Kidney (tissue), 14 donors: Measurements from ENCODE around the gene TMEM131L. TPM values are rescaled to one million over a fixed set of nuclear protein-coding genes. Genes with fewer than 3 reads are reported as not detected.

ENCODE experiments used
- DNase-seq, 5 donors: peaks; one replicate each; pipeline ENCODE4 v3.0.0-alpha.2; 2013 to 2020
- FAIRE-seq: peaks from 2 replicates; lab custom pipeline; 2012; peaks lifted over from hg19 to GRCh38; lab: Jason Lieb, UNC
- H3K27ac ChIP-seq, 2 donors: one replicate each; pipeline ENCODE4 v1.7.0; 2013; ENCODE audit warnings: low read depth in 2 of 2, low read length in 2 of 2, inconsistent platforms in 1 of 2
- H3K27me3 ChIP-seq: one replicate; pipeline ENCODE4 v1.7.1; 2013; ENCODE audit warnings: low read length, inconsistent platforms; ENCODE audit not compliant: control insufficient read depth, insufficient read depth
- H3K36me3 ChIP-seq, 3 donors: one replicate each; pipeline versions ENCODE4 v1.7.0 to v1.7.1; 2013; ENCODE audit warnings: low read length in 3 of 3, control low read depth in 1 of 3, inconsistent platforms in 1 of 3; ENCODE audit not compliant: insufficient read depth in 3 of 3, control insufficient read depth in 2 of 3
- H3K4me1 ChIP-seq, 3 donors: one replicate each; pipeline versions ENCODE4 v1.7.0 to v1.7.1; 2013; ENCODE audit warnings: low read length in 3 of 3, inconsistent platforms in 1 of 3, low read depth in 1 of 3; ENCODE audit not compliant: control insufficient read depth in 2 of 3, insufficient read depth in 2 of 3
- H3K4me3 ChIP-seq, 3 donors: one replicate each; pipeline versions ENCODE4 v1.7.0 to v1.8.1; 2013; ENCODE audit warnings: low read length in 3 of 3, control low read depth in 1 of 3, inconsistent platforms in 1 of 3
- H3K9ac ChIP-seq, 3 donors: one replicate each; pipeline versions ENCODE4 v1.7.0 to v1.7.1; 2013; ENCODE audit warnings: low read length in 3 of 3, control low read depth in 1 of 3, inconsistent platforms in 1 of 3
- H3K9me3 ChIP-seq, 3 donors: one replicate each; pipeline versions ENCODE4 v1.7.0 to v1.7.1; 2013; ENCODE audit warnings: low read length in 3 of 3, control low read depth in 1 of 3, inconsistent platforms in 1 of 3; ENCODE audit not compliant: control insufficient read depth in 2 of 3, insufficient read depth in 1 of 3
- intact Hi-C: fragments of 100-400 bp; cut with DNase I; formaldehyde crosslinking; loops from one replicate; pipeline ENCODE4 v1.11.1; 2022
- polyA plus RNA-seq: library from polyadenylated mRNA; stranded (reverse); fragments of 350-450 nt; fragmentation: Illumina TruSeq; extraction: RNeasy Lipid Tissue Mini Kit (QIAGEN cat#74804); gene quantifications from one replicate; pipeline ENCODE4 v1.2.3, GENCODE V29; 2014; ENCODE audit warnings: low read depth, low replicate concordance; ENCODE audit not compliant: insufficient read depth
- total RNA-seq: library from RNA; stranded (reverse); fragmentation: NEBNext Ultra II Directional; extraction: Animal tissue kit (Norgen Biotek cat#: 25700); gene quantifications from one replicate; pipeline ENCODE4 v1.2.1, GENCODE V29; 2021
- TF ChIP-seq, protein P1 (sequence below): IDR thresholded peaks from 3 replicates; pipeline ENCODE4 v1.5.1; 2012; ENCODE audit warnings: mild to moderate bottlenecking, moderate library complexity, borderline replicate concordance; ENCODE audit not compliant: insufficient read depth; ENCODE audit errors: extremely low read depth
- donor health status: control.
- donor health status: control.
- donor health status: control.
- donor health status: control.
- donor health status: control.
- donor health status: DM: yes; HTN: yes; CAD: no.
- donor health status: Normal renal cell carcinoma (clear cell type).

TMEM131L gene
- total and polyA plus RNA-seq, 2 donors from 2014 or later: 3.0 to 17.0 TPM

DNA sequence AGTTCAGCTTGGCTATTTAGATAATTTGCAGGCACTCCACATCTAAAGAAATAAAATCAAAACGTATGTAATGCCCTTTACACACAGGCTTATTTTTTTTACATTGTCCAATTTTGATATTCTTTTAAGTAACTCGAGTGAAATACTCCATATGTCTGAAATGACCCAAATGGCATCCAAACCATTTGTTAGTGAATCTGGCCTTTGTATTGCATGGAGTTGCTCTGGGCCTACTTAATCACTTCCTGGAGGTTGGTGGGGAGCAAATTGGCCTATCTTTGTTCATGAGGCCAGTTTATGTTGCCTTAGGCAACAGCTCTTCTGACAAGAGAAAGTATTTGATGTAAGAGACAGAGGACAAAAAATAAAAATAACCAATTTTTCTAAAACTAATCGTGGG, 47.6 kb upstream of the TMEM131L start:
- FAIRE-seq (no peak), DNase-seq (peak in 2 of 5 donors; percentile 65 to 84)
- TF ChIP-seq, protein P1, sequence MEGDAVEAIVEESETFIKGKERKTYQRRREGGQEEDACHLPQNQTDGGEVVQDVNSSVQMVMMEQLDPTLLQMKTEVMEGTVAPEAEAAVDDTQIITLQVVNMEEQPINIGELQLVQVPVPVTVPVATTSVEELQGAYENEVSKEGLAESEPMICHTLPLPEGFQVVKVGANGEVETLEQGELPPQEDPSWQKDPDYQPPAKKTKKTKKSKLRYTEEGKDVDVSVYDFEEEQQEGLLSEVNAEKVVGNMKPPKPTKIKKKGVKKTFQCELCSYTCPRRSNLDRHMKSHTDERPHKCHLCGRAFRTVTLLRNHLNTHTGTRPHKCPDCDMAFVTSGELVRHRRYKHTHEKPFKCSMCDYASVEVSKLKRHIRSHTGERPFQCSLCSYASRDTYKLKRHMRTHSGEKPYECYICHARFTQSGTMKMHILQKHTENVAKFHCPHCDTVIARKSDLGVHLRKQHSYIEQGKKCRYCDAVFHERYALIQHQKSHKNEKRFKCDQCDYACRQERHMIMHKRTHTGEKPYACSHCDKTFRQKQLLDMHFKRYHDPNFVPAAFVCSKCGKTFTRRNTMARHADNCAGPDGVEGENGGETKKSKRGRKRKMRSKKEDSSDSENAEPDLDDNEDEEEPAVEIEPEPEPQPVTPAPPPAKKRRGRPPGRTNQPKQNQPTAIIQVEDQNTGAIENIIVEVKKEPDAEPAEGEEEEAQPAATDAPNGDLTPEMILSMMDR: no peak
- no peak overlapping the region for H3K27ac ChIP-seq
- no peaks in the 10 kb centered on the region for H3K4me1 ChIP-seq
- intact Hi-C loops: no loop called here
- no peaks in the 10 kb centered on the region for H3K27me3 ChIP-seq
- no peaks in the 10 kb centered on the region for H3K36me3 ChIP-seq
- no peaks in the 10 kb centered on the region for H3K9me3 ChIP-seq
- H3K4me3 ChIP-seq: no peak overlapping the region
- H3K9ac ChIP-seq: no peak overlapping the region

DNA sequence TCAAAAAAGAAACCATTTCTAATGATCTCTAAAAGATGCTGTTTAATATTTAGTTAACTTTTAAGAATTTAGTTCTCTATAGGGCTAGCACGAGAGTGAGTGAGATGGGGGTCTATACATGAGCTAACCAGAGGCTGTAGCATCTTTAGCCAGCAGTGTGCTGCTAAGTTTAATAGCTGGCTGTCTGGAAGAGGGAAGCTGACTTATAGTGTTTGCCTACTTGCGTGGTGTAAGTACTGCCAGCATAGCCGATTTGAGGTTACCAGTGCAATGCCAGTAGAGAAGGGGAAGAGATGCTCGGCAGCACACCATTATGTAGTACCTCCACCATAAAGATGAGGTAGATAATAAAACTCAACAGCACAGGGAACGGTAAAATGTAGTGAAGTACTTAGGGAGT, 47.1 kb upstream of the TMEM131L start:
- Histone ChIP-seq H3K4me3 (no peak overlapping the region), H3K27me3 (no peaks in the 10 kb centered on the region), H3K9me3 (no peaks in the 10 kb centered on the region), H3K36me3 (no peaks in the 10 kb centered on the region), H3K27ac (no peak overlapping the region), H3K4me1 (no peaks in the 10 kb centered on the region), H3K9ac (no peak overlapping the region)
- FAIRE-seq (no peak), DNase-seq (no peak)
- TF ChIP-seq, protein P1: no peak
- intact Hi-C loops: no loop called here

GRCh38 chr4:153419673-153420278, 46.4 kb upstream of the TMEM131L start:
- H3K36me3 ChIP-seq: no peaks in the 10 kb centered on the region
- FAIRE-seq: no peak
- H3K9ac ChIP-seq: no peak overlapping the region
- H3K27ac ChIP-seq: no peak overlapping the region
- no peaks in the 10 kb centered on the region for H3K27me3 ChIP-seq
- intact Hi-C loops: no loop called here
- DNase-seq: no peak
- no peak overlapping the region for H3K4me3 ChIP-seq
- no peaks in the 10 kb centered on the region for H3K9me3 ChIP-seq
- TF ChIP-seq, protein P1: no peak
- H3K4me1 ChIP-seq: no peaks in the 10 kb centered on the region

DNA sequence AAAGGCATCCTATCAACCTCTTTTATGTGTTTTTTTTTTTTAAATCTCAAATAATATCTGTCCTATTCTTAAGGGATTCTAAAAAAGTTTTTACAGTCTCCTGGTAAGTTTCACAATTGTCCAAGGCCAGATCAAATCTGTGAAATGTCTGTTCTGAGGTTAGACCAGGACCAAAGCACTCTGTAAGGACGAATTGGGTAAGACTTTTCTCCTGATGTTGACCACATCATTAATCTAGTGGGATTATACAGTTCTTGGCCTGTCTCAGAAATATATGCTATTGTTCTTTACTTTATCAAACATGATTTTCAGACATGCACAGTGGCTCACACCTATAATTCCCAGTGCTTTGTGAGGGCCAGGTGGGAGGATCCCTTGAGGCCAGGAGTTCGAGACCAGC, 45.8 kb upstream of the TMEM131L start:
- H3K4me3 ChIP-seq: no peak overlapping the region

More for the DNA sequence above, 45.8 kb upstream of the TMEM131L start:
- Histone ChIP-seq H3K4me1 (no peaks in the 10 kb centered on the region), H3K9me3 (no peaks in the 10 kb centered on the region), H3K27ac (no peak overlapping the region), H3K36me3 (no peaks in the 10 kb centered on the region), H3K9ac (no peak overlapping the region), H3K27me3 (no peaks in the 10 kb centered on the region)
- DNase-seq: no peak
- TF ChIP-seq, protein P1: no peak
- intact Hi-C loops: no loop called here
- no peak for FAIRE-seq
